NB4 (cell line): Measurements from ENCODE around the gene LRIG1.

ENCODE experiments used
- DNase-seq: peaks from one replicate; pipeline ENCODE4 v3.0.0; 2010; ENCODE audit warnings: low read depth
- H3K4me3 ChIP-seq: one replicate; pipeline ENCODE4 v1.5.1; 2011; ENCODE audit warnings: mild to moderate bottlenecking, low read depth, low read length, moderate library complexity
- MYC ChIP-seq: IDR thresholded peaks from 2 replicates; pipeline ENCODE4 v1.6.1; 2011; ENCODE audit warnings: low read depth, low read length
- POLR2A ChIP-seq: IDR thresholded peaks from 2 replicates; pipeline ENCODE4 v1.6.1; 2011; ENCODE audit warnings: mild to moderate bottlenecking; ENCODE audit not compliant: insufficient read length; ENCODE audit errors: extremely low read depth
- TF ChIP-seq, protein P1 (sequence below): IDR thresholded peaks from 2 replicates; pipeline ENCODE4 v1.6.1; 2011; ENCODE audit warnings: low read depth, low read length
- TF ChIP-seq, protein P2 (sequence below): IDR thresholded peaks from one replicate; pipeline ENCODE4 v1.5.1; 2012; ENCODE audit warnings: low read depth, low read length

LRIG1 gene

GRCh38 chr3:66386011-66386924 is 114.6 kb downstream of the LRIG1 start:
- no peak for TF ChIP-seq MYC
- no peak for TF ChIP-seq POLR2A
- TF ChIP-seq, protein P1, sequence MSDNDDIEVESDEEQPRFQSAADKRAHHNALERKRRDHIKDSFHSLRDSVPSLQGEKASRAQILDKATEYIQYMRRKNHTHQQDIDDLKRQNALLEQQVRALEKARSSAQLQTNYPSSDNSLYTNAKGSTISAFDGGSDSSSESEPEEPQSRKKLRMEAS = no peak
- TF ChIP-seq, protein P2, sequence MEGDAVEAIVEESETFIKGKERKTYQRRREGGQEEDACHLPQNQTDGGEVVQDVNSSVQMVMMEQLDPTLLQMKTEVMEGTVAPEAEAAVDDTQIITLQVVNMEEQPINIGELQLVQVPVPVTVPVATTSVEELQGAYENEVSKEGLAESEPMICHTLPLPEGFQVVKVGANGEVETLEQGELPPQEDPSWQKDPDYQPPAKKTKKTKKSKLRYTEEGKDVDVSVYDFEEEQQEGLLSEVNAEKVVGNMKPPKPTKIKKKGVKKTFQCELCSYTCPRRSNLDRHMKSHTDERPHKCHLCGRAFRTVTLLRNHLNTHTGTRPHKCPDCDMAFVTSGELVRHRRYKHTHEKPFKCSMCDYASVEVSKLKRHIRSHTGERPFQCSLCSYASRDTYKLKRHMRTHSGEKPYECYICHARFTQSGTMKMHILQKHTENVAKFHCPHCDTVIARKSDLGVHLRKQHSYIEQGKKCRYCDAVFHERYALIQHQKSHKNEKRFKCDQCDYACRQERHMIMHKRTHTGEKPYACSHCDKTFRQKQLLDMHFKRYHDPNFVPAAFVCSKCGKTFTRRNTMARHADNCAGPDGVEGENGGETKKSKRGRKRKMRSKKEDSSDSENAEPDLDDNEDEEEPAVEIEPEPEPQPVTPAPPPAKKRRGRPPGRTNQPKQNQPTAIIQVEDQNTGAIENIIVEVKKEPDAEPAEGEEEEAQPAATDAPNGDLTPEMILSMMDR = no peak
- no peak for DNase-seq
- no peak overlapping the region for H3K4me3 ChIP-seq

GRCh38 chr3:66385066-66385465 is 115.8 kb downstream of the LRIG1 start:
- H3K4me3 ChIP-seq = no peak overlapping the region
- TF ChIP-seq, protein P1 = no peak
- TF ChIP-seq, protein P2 = no peak
- no peak for TF ChIP-seq POLR2A
- TF ChIP-seq MYC = no peak
- DNase-seq = no peak

- no peak overlapping the region for H3K4me3 ChIP-seq
- DNase-seq = no peak
- TF ChIP-seq, protein P2 = no peak
- TF ChIP-seq MYC (no peak), POLR2A (no peak)
- TF ChIP-seq, protein P1 = no peak
Measured at GRCh38 chr3:66383998-66384745, 116.7 kb downstream of the LRIG1 start.

DNA sequence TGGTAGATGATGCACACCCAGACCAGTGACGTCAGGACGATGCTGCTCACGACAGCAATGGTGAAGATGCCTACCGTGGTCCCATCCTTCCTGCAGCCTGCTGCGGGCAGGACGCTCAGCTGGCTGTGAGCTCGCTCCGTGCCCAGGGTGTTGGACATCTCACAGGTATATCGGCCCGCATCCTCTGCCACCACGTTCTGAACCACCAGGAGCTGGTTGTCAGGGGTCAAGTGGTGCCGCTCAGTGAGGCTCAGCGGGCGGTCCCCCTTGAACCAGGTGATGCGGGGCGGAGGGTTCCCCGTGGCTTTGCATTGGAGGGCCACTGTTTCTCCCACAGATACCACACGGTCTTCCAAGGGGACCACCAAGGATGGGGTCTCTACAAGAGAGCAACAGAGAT is 117.8 kb downstream of the LRIG1 start:
- DNase-seq = no peak
- TF ChIP-seq, protein P2 = no peak
- TF ChIP-seq POLR2A (no peak), MYC (no peak)
- TF ChIP-seq, protein P1 = no peak

DNA sequence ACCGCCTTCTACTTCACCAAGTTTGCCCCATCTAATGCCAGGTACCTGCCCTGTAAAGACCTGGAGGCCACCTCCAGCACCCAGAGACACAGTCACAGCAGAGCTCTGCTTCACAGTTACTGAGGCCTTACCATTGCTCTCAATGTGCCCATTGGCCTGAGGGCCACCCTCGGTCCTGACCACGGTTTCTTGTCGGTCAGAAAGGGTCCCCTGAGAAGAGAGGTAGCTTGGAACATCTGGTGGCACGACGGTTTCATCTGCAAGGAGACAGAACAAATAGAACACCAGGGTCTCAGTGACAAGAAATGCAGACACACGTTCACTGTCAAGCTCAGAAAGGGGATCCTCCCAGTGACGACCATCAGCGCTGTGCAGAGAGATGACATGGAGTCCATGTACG is 118.7 kb downstream of the LRIG1 start:
- no peak for DNase-seq
- no peak overlapping the region for H3K4me3 ChIP-seq
- TF ChIP-seq, protein P1 = no peak
- TF ChIP-seq MYC (no peak), POLR2A (no peak)
- TF ChIP-seq, protein P2 = no peak

More for the DNA sequence above, 117.8 kb downstream of the LRIG1 start:
- no peak overlapping the region for H3K4me3 ChIP-seq
